GM12865 (cell line): ENCODE measurements around the gene CENPO.

Experiments
- DNase-seq: peaks from one replicate; pipeline ENCODE4 v3.0.0; 2010; ENCODE audit warnings: low read depth
- H3K4me3 ChIP-seq: 2 replicates; pipeline ENCODE4 v1.5.1; 2011; ENCODE audit warnings: mild to moderate bottlenecking, low read depth, low read length, control low read depth
- TF ChIP-seq, protein P1 (sequence below): IDR thresholded peaks from 2 replicates; pipeline ENCODE4 v1.5.1; 2011; ENCODE audit warnings: low read length, control low read depth, low read depth, inconsistent platforms; ENCODE audit not compliant: insufficient read depth; ENCODE audit errors: missing control alignments

Gene CENPO

DNA sequence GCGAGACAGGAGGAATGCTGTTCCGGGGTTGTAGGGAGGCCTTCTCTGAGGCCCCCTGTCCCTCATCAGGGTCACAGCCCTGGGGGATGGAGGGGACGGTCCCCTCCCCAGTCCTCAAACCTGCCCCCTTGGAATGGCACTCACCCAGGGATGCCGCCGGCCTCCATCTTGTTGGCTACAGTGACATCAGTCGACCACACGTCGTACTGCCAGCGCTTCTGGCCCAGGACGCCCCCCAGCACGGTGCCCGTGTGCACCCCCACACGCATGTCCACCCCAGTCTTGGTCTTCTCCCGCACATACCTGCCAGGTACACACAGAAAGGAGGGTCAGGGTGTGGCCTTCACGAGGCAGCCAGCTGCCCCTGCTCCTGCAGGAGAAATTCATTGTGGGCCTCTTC is 46.5 kb downstream of the CENPO start:
- TF ChIP-seq, protein P1, sequence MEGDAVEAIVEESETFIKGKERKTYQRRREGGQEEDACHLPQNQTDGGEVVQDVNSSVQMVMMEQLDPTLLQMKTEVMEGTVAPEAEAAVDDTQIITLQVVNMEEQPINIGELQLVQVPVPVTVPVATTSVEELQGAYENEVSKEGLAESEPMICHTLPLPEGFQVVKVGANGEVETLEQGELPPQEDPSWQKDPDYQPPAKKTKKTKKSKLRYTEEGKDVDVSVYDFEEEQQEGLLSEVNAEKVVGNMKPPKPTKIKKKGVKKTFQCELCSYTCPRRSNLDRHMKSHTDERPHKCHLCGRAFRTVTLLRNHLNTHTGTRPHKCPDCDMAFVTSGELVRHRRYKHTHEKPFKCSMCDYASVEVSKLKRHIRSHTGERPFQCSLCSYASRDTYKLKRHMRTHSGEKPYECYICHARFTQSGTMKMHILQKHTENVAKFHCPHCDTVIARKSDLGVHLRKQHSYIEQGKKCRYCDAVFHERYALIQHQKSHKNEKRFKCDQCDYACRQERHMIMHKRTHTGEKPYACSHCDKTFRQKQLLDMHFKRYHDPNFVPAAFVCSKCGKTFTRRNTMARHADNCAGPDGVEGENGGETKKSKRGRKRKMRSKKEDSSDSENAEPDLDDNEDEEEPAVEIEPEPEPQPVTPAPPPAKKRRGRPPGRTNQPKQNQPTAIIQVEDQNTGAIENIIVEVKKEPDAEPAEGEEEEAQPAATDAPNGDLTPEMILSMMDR: no peak
- H3K4me3 ChIP-seq: no peak overlapping the region
- DNase-seq: no peak

DNA sequence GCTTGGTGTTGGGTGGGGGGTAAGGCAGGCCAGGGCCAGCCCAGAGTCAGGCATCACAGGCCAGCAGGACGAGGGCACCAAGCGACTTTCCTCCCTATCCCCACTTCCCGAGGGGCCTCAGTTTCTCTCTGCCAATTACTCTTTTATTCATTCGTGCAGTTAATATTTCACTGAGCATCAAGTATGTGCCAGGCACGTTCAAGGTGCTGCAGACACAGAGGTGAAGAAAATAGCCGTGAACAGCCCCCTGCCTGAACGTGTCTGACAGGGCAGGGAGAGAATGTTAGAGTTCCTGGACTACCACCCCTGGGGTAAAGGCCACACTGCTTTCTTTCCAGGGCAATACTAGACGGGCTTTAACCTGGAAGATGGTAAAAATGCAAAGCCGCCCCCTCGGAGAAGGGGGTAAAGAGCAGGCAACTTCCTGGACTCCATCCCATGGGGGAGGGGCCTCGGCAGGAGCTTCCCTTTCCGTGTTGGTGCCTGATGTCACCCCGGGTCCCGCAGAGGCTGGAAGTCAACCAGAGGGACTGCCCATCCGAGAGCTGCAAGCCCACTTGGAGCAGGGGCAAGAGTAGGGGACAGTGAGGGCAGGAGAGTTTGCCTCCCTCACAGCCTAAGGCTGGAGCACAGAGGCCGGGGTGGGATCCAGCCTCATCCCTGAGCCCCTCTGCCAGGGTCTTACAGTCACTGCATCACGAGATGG is 47.1 kb downstream of the CENPO start:
- TF ChIP-seq, protein P1: no peak
- H3K4me3 ChIP-seq: no peak overlapping the region
- DNase-seq: no peak

DNA sequence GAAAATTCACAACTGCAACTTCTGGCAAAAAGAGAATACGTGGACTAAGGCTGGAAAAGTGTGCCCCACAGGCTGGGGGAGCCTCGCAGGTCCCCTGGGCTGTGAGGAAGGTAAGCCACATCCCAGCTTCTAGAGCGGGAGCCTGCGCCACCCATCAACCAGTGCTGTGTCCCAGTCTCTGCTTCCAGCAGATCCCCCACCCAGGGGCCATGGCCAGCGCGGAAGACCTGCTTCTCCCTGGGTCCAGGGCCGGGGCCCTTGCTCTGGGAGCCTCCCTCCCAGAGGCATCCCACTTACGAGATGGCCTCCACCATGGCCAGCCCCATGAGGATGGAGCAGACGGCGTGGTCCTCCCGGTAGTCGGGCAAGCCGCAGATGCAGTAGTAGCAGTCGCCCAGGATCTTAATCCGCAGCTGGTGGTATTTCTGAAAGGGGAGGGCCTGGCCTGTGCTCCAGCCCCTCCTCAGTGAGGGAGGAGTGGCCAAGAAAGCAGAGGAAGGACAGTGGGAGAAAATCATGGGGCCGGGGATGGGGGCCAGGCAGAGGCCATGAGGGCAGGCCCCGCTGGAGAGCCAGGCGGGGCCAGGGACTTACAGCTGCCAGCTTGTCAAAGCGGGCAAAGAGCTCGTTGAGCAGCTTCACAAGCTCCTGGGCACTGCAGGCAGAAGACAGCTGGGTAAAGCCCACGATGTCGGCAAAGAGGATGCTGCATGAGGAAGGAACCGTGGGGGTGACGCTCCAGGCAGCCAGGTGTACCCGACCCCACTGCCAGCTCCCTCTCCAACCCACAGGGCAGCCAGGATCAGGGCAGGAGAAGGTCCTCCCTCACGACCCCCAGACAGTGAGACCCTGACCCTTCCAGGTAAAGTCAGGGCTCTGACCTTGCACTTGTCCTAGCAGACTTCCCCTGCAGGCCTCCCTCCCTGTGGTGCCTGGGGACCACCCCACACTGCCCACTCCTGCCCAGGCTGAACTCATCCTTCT is 48.0 kb downstream of the CENPO start:
- DNase-seq: no peak
- TF ChIP-seq, protein P1: no peak
- no peak overlapping the region for H3K4me3 ChIP-seq

DNA sequence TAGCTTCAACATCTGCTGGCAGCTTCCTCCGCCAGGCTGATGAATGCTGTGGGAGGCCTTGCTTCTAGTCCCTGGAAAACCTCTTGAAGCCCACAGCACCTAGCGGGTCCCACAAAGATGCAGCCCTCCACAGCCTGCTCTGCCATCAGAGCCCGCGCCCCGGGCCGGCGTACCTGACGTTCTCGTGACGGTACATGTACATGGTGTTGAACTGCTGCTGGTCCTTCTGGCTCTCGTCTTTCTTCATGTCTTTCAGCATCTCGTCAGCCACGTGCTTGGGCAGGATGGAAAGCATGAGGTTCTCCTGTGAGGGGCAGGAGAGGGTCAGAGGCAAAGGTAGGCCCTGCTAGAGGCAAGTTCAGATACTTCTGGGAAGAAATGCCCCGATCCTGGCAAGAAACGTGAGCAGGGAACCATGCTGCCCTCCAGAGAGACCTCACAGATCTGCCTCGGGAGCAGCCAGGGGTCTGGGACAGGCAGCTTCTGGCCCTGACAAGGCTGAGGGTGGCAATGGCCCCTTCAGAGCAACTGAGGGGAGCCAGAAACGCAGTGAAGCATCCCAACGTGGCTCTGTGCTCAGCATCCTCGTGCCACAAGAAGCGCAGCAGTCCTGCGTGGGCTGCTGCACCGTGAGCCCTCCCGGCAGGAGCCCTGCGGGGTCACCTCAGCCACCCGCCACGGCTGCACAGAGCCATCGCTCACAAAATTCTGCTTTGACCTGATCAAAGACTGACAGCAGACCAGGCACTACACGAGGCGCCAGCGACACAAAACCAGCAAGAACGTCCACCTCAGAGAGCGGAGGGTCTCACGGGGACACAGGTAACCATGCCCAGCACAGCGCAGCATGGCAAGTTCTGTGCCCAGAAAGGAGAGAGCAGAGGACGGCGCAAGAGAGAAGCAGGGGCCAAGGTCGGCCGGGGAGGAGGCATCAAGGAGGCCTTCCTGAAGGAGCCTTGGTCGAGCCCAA is 49.1 kb downstream of the CENPO start:
- H3K4me3 ChIP-seq: no peak overlapping the region
- DNase-seq: no peak
- TF ChIP-seq, protein P1: no peak

DNA sequence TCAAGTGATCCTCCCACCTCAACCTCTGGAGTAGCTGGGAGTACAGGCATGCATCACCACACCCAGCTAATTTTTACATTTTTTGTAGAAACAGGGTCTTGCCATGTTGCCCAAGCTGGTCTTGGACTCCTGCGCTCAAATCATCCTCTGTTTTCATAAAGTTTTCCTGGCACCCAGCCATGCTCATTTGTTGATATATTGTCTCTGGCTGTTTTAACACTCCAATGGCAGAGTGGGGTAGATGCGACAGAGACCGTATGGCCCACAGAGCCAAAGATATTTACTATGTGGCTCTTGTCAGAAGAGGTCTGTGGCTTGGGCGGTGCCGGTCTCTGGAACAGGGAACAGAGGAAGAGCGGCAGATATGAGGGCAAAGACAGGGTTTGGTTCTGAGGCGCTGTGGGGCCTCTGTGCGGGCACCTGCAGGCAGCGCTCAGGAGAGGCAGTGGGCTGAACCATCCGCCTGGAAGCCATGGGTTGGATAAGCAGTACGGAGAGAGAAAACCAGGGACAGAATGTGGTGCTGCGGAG is 50.2 kb downstream of the CENPO start:
- DNase-seq: no peak
- H3K4me3 ChIP-seq: no peak overlapping the region
- TF ChIP-seq, protein P1: no peak
